GM18519 (cell line): ENCODE results near the gene KDM5A.
A peak's percentile ranks its signal among the peaks of the same experiment; 100 is the strongest.
"Not testable (repeated sequence)": the region's sequence is repeated elsewhere in the genome, so short reads cannot be mapped to it uniquely, and the experiment has no call there.

Experiments used
- ATAC-seq: cut with Tn5 transposase; IDR thresholded peaks from one replicate; pipeline ENCODE4 v1.9.1; 2021; ENCODE audit warnings: mild to moderate bottlenecking, moderate library complexity; ENCODE audit not compliant: unreplicated experiment, low FRiP score

The KDM5A gene

GRCh38 chr12:389142-390096, at the start of gene KDM5A:
TSS of gene KDM5A (minus strand) at chr12:389320. CDS start at chr12:389091, 229 bp downstream.
- ATAC-seq = peak; percentile 66

GRCh38 chr12:435737-436136, 46.6 kb upstream of the KDM5A start:
- ATAC-seq = not testable (repeated sequence)

- no peak for ATAC-seq
Observed at GRCh38 chr12:422526-422925, 33.4 kb upstream of the KDM5A start.

- no peak for ATAC-seq
Observed at GRCh38 chr12:418432-418831, 29.3 kb upstream of the KDM5A start.

- no peak for ATAC-seq
Observed at GRCh38 chr12:414859-415258, 25.7 kb upstream of the KDM5A start.

- ATAC-seq = no peak
Observed at GRCh38 chr12:402029-402389, 12.9 kb upstream of the KDM5A start.

GRCh38 chr12:401235-402028, 12.3 kb upstream of the KDM5A start, which contains the start of gene CCDC77:
TSS of gene CCDC77 (plus strand) at chr12:401644. CDS start at chr12:409384, 7,740 bp downstream.
- ATAC-seq = peak; percentile 95

GRCh38 chr12:400828-401227, 11.7 kb upstream of the KDM5A start:
- no peak for ATAC-seq

- no peak for ATAC-seq
Observed at GRCh38 chr12:388541-389141, 479 bp downstream of the KDM5A start.

GRCh38 chr12:388012-388411, 1.1 kb downstream of the KDM5A start:
- no peak for ATAC-seq

- ATAC-seq = no peak
Observed at GRCh38 chr12:386651-387050, 2.5 kb downstream of the KDM5A start.

GRCh38 chr12:370739-371485, 18.2 kb downstream of the KDM5A start:
- ATAC-seq = not testable (repeated sequence)

GRCh38 chr12:367972-368371, 21.1 kb downstream of the KDM5A start:
- no peak for ATAC-seq

GRCh38 chr12:366820-367219, 22.3 kb downstream of the KDM5A start:
- ATAC-seq = no peak

- no peak for ATAC-seq
Observed at GRCh38 chr12:359091-359490, 30.0 kb downstream of the KDM5A start.

GRCh38 chr12:356276-356988, 32.7 kb downstream of the KDM5A start:
- no peak for ATAC-seq

GRCh38 chr12:351197-351596, 37.9 kb downstream of the KDM5A start:
- ATAC-seq = not testable (repeated sequence)

GRCh38 chr12:349625-350024, 39.5 kb downstream of the KDM5A start:
- not testable (repeated sequence) for ATAC-seq

GRCh38 chr12:343036-343435, 46.1 kb downstream of the KDM5A start:
- ATAC-seq = not testable (repeated sequence)

GRCh38 chr12:337039-337438, 52.1 kb downstream of the KDM5A start:
- ATAC-seq = no peak
